ENCODE results near the gene ME1.

The ME1 gene

DNA sequence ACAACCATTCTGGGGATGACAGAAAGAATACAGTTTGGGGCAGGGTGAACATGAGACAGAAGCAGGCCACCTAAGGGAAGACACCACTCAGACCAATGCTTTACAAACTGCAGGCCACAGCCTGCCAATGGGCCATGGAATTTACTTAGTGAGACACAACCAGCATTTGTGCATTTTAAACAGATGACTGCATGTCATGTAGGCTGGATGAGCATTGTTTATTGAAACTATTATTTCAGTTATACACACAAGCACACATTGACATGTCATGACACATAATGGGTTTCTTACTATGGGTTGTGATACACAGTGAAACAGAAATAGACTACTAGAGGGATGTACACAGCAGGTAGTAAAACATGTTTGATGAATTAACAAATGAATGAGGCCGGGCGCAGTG is 245.8 kb downstream of the ME1 start:
- DNase-seq = no peak

DNA sequence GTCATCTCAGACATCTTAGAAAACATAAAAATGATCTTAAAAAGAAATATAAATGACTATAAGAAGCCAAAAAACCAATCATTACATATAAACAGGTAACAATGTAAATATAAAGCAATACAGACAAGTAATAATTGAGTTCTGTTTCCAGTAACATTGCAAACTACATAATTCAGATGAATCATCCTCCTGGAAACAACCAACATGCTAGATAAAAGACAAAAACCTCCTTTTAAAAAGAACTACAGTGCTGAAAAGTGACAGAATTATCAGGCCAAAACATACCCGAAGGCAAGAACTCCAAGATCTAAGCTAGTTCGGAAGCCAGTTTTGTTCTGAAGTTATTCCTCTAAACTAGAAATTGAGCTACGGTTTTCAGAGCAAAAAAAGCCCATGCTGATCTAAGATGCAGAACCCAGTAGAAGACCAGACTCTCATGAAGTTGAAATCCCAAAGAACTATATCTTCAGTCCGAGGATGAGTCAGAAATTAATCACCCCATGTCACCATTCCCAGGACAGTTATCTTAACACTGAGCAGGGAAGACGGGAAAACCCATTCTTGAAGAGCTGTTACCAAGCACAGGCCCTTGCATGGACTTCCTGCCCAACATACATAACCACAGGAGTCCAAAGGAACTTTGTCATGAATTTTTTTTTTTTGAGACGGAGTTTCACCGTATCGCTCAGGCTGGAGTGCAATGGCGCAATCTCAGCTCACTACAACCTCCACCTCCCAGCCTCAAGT is 247.6 kb downstream of the ME1 start:
- DNase-seq = no peak

DNA sequence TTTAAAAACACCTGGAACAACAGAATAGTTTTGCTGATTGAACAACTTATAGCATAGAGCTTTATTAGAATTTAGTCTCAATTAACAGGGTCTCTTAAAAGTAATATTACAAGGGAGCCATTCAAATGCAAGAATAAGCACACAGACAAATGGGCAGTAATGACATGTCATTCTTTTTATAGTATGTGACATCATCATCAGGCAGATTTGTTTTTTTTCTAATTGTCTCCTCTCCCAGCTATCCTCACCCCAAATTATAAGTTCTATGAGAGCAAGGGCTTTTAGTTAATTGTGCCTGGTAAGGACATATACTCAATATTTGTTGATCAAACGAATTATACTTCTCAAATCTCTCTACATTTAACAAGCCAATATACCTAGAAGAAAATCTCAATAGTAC is 248.7 kb downstream of the ME1 start:
- DNase-seq = no peak

DNA sequence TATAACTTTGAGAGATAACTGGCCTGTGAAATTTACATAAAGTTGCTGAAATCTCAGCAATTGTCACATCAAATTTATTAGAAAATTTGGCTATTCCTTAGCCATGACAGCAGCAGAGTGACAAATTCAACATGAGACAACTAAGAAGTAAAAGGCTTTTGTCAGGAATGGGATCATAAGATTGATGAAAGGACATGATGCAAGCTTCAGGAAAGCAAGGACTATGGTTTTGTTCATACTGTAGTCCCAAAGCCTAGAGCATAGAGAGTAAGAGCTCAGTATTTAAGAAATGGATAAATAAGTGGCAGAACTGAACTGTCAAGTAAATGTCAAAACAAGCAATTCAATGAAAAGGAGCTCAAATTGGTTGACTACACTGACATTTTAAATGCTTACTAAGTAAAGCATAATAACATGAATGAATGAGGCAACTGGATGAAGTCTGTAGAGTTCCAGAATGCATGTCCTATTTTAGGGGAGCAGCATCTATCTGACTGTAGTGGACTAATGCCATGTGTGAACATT is 250.4 kb downstream of the ME1 start:
- DNase-seq = no peak

DNA sequence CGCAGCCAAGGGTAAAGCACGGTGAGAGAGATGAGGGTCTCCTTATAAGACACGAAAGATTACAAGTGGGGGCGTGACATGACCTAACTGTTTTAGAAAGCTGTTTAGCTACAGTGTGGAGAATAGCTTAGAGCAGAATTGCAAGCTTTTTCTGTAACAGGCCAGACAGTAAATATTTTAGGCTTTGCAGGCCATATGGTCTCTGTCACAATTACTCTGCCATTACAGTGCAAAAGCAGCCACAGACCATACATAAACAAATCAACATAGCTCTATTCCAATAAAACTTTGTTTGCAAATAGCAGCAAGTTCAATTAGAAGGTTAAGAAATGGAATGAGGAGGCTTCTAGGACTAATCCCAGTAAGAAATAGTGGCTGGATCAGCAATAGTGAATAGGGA is 254.6 kb downstream of the ME1 start:
- no peak for DNase-seq

DNA sequence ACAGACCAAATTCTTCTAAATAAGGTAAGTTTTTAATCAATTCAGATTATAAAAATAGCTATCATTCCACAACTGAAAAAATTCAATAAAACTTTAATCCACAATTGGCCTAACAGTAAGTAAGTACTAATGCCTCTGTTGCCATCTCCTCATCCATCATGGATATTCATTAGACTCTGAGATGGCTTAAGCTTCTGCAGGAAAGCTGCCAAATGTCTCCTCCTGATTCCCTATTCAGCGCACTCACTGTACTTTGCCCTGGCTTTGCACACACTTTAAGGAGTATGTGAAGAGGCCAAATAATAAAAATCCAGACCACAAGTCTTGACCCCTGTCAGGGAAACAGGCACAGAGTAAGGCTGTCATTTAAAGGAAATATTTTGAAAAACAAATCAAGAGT is 261.3 kb downstream of the ME1 start:
- no peak for DNase-seq

DNA sequence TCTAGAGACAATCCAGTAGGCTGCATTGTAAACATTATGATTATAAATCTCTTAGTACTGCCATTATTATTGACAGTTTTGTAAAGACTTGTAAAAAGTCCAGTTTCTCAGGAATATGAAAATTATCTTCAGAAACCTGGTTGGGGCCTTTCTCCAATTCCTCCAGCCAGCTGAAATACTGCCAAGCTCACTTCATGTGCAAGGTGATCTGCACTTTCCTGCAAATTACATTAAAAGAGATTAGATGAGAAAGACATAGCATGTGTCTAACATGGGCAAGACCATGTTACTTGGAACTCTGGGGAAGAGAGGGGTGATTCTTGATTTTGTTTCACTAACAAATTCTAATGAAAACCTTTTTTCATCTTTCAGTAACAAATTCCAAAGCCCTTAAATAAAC is 261.7 kb downstream of the ME1 start:
- no peak for DNase-seq

DNA sequence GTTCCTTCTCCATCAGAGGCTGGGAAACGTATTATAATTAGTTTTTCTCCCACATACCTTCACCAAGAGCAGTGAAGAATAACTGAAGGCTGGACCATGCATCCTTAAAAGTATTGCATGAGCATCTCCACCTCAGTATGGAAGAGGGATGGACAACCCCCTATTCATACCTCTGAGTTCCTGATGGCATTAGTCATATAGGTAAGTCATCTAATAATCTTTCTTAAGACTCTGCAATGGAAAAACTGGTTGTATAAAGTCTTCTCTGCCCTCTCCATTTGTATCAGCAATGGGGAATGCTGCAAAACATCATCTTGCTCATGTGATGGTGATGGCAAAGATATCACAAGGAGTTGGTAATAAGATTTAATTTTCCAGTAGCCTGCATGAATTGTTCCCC is 262.3 kb downstream of the ME1 start:
- no peak for DNase-seq

DNA sequence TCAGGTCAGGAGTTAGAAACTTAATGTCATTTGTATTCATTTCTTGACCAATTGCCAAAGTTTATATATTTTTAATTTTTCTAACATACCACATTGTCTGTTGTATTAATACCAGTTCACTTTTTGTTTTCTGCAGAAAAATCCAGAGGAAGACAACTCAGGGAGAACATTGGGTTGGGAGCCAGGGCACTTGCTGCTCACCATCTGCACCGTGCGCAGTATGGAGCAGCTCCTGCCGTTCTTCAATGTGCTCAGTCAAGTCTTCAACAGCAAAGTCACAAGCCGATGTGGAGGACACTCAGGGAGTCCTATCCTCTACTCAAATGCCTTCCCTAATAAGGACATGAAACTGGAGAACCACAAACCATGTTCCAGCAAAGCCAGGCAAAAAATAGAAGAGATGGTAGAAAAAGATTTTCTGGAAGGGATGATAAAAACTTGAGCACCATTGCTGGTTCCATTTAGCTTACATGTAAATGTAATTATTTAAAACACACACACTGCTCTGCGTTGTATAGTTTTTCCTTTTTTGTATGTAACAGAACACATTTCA is 263.0 kb downstream of the ME1 start:
- no peak for DNase-seq
